NT2/D1 (cell line): Measurements from ENCODE around the gene NUP50.

Experiments
- DNase-seq: peaks from one replicate; pipeline ENCODE4 v3.0.0-alpha.2; 2011; ENCODE audit warnings: low read depth, low spot score
- H3K27me3 ChIP-seq: 2 replicates; pipeline ENCODE4 v1.6.0; 2011; ENCODE audit warnings: mild to moderate bottlenecking; ENCODE audit not compliant: insufficient read length, insufficient read depth
- H3K36me3 ChIP-seq: 2 replicates; pipeline ENCODE4 v1.6.1; 2011; ENCODE audit warnings: mild to moderate bottlenecking, low read length, mixed read lengths; ENCODE audit not compliant: insufficient read depth, insufficient read length
- H3K4me1 ChIP-seq: 2 replicates; pipeline ENCODE4 v1.5.1; 2011; ENCODE audit not compliant: insufficient read depth, insufficient read length
- H3K4me3 ChIP-seq: 2 replicates; pipeline ENCODE4 v1.5.1; 2011; ENCODE audit warnings: low read depth; ENCODE audit not compliant: insufficient read length
- H3K9ac ChIP-seq: 2 replicates; pipeline ENCODE4 v1.6.0; 2011; ENCODE audit warnings: low read depth; ENCODE audit not compliant: insufficient read length
- H3K9me3 ChIP-seq: 2 replicates; pipeline ENCODE4 v1.5.1; 2011; ENCODE audit warnings: mild to moderate bottlenecking, low read length; ENCODE audit not compliant: insufficient read depth
- SUZ12 ChIP-seq: IDR thresholded peaks from 2 replicates; pipeline ENCODE4 v1.6.1; 2011; ENCODE audit not compliant: insufficient read length, insufficient read depth; ENCODE audit errors: extremely low read depth
- YY1 ChIP-seq: IDR thresholded peaks from 2 replicates; pipeline ENCODE4 v1.6.1; 2011; ENCODE audit not compliant: insufficient read length, insufficient read depth
- ZNF274 ChIP-seq: IDR thresholded peaks from 2 replicates; pipeline ENCODE4 v1.6.1; 2011; ENCODE audit warnings: mild to moderate bottlenecking, low read depth, low read length

Gene NUP50

DNA sequence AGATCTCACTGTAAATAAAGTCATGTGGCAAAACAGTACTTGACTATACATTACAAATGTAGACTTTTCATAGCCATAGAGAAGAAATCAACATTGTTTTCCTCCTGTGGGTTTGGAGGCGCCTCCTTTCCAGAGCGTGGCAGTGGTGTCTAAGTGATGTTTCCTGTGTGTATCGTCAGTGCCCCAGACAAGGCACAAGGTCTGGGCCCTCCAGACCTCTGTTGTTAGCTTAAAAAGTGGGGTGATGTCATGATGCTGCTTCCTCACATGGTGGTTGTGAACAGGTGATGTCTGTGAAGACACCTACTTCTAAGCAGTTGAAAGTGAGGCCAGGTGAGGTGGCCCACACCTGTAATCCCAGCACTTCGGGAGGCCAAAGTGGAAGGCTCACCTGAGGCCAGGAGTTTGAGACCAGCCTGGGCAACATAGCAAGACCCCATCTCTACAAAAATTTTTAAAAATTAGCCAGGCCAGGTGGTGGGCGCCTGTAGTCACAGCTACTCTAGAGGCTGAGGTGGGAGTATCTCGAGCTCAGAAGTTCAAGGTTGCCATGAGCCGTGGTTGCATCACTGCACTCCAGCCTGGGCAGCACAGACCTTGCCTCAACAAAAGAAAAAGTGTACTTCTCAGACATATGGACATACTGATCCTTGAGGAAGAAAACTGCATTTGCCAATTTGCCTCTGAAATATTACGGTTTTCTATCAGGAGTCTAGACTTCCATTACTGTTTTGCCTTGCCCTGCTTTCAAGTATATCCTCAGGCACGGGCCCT lies 15.7 kb downstream of the NUP50 start:
- Histone ChIP-seq H3K9ac (no peak overlapping the region), H3K27me3 (no peaks in the 10 kb centered on the region), H3K9me3 (no peaks in the 10 kb centered on the region), H3K4me1 (no peaks in the 10 kb centered on the region), H3K36me3 (peaks cover 77% of the 10 kb centered on the region), H3K4me3 (no peak overlapping the region)
- TF ChIP-seq SUZ12 (no peak), ZNF274 (no peak), YY1 (no peak)
- DNase-seq, result no peak

- no peaks in the 10 kb centered on the region for H3K27me3 ChIP-seq
- H3K4me3 ChIP-seq, result no peak overlapping the region
- H3K4me1 ChIP-seq, result no peaks in the 10 kb centered on the region
- H3K36me3 ChIP-seq, result peaks cover 75% of the 10 kb centered on the region
- TF ChIP-seq ZNF274 (no peak), SUZ12 (no peak), YY1 (no peak)
- H3K9me3 ChIP-seq, result no peaks in the 10 kb centered on the region
- DNase-seq, result no peak
- H3K9ac ChIP-seq, result no peak overlapping the region
Measured at GRCh38 chr22:45180146-45180679, 16.5 kb downstream of the NUP50 start.

DNA sequence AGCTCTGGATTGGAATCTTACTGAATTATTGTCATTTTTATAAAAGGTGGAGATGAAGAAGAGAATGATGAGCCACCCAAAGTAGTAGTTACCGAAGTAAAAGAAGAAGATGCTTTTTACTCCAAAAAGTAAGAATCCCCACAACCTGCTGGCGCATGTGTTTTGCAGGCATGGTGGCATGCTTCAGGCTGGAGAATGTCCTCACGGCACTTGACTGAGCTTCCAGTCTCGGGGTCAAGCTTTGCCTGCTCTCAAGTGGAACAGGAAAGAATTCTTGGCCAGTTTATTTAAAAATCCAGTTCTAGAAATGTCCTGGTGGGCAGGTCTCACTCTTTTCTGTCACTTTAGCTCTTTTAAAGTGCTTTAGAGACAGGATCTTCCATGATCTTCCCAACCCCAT lies 17.5 kb downstream of the NUP50 start:
- H3K36me3 ChIP-seq, result peaks cover 76% of the 10 kb centered on the region
- no peaks in the 10 kb centered on the region for H3K9me3 ChIP-seq
- H3K9ac ChIP-seq, result no peak overlapping the region
- DNase-seq, result no peak
- no peak overlapping the region for H3K4me3 ChIP-seq
- no peaks in the 10 kb centered on the region for H3K27me3 ChIP-seq
- no peak for TF ChIP-seq YY1
- no peak for TF ChIP-seq SUZ12
- no peak for TF ChIP-seq ZNF274
- no peaks in the 10 kb centered on the region for H3K4me1 ChIP-seq

DNA sequence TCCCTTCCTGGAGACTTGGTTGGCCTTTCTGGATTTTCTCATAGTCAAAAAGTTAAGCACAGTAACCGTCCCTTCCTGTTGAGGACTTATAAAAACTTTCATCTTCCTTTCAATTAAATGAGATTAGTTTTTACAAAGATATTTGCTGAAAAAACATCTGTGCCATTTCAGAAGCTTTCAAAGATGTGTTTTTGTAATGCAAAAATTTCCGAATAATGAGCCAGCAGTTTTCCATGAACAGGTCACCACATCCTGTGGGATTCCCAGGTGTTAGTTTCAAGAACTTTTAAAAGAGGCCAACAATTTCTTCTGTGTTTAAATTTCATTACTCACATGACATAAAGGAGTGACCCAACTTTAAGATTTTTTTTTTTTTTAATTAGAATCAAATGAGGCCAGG lies 18.0 kb downstream of the NUP50 start:
- Histone ChIP-seq H3K4me3 (no peak overlapping the region), H3K27me3 (no peaks in the 10 kb centered on the region), H3K9me3 (no peaks in the 10 kb centered on the region), H3K4me1 (no peaks in the 10 kb centered on the region), H3K9ac (no peak overlapping the region), H3K36me3 (peaks cover 73% of the 10 kb centered on the region)
- no peak for TF ChIP-seq YY1
- TF ChIP-seq SUZ12, result no peak
- no peak for TF ChIP-seq ZNF274
- no peak for DNase-seq

- no peak for TF ChIP-seq YY1
- TF ChIP-seq ZNF274, result no peak
- no peak for TF ChIP-seq SUZ12
- Histone ChIP-seq H3K36me3 (peaks cover 59% of the 10 kb centered on the region), H3K9ac (no peak overlapping the region), H3K9me3 (no peaks in the 10 kb centered on the region), H3K27me3 (no peaks in the 10 kb centered on the region), H3K4me1 (no peaks in the 10 kb centered on the region), H3K4me3 (no peak overlapping the region)
- DNase-seq, result no peak
Measured at GRCh38 chr22:45183974-45184373, 20.2 kb downstream of the NUP50 start.

DNA sequence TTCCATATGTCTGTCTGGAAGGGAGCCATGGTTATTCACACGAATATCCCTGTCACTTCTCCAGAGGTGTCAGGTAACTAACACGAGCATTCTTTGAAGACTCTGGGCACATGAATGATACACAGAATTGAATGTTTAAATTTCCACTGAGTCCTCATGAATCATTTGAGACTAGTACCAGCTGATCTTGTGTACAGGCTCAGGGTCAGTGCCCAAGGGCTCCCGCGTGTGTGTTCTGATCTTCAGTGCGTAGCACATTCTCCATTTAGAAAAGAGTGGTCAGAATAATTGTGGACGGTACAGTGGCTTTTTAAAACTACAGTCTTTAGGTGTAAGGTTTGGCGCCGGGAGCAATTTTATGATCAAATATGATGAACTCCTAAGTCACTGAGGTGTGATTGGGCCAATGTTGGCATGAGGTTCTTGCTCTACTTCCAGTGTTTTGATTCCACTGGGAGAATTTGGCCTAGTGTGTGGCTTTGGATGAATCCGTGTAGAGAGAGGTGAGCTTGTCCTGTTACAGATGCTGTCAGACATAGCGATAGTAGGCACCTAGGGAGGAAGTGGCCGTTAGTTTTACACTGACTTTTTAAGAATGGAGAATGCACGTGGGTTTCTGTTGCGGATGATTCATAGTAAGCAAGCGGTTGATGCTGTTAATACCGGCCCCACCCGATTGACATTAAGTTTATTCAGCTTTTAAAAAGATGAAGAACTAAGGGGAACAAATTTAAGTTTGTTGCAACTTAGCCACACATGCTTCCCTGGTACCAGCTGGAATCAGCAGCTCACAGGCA lies 22.2 kb downstream of the NUP50 start:
- Histone ChIP-seq H3K9me3 (no peaks in the 10 kb centered on the region), H3K36me3 (peaks cover 40% of the 10 kb centered on the region)

GRCh38 chr22:45187891-45188290 lies 24.2 kb downstream of the NUP50 start:
- TF ChIP-seq SUZ12 (no peak), YY1 (no peak), ZNF274 (no peak)
- no peak for DNase-seq
- H3K9ac ChIP-seq, result no peak overlapping the region
- no peaks in the 10 kb centered on the region for H3K9me3 ChIP-seq
- H3K36me3 ChIP-seq, result peaks cover 30% of the 10 kb centered on the region
- H3K4me3 ChIP-seq, result no peak overlapping the region
- no peaks in the 10 kb centered on the region for H3K4me1 ChIP-seq
- no peaks in the 10 kb centered on the region for H3K27me3 ChIP-seq

More for the DNA sequence above, 22.2 kb downstream of the NUP50 start:
- DNase-seq, result no peak
- TF ChIP-seq SUZ12 (no peak), YY1 (no peak), ZNF274 (no peak)
- no peak overlapping the region for H3K9ac ChIP-seq
- H3K4me3 ChIP-seq, result no peak overlapping the region
- H3K4me1 ChIP-seq, result no peaks in the 10 kb centered on the region
- no peaks in the 10 kb centered on the region for H3K27me3 ChIP-seq
